ENCODE measurements around the gene PGAP3. TPM values are rescaled to one million over a fixed set of nuclear protein-coding genes. Genes with fewer than 3 reads are reported as not detected.

Gene PGAP3
- total RNA-seq, 1 donor from 2014 or later, result 8.2 TPM

DNA sequence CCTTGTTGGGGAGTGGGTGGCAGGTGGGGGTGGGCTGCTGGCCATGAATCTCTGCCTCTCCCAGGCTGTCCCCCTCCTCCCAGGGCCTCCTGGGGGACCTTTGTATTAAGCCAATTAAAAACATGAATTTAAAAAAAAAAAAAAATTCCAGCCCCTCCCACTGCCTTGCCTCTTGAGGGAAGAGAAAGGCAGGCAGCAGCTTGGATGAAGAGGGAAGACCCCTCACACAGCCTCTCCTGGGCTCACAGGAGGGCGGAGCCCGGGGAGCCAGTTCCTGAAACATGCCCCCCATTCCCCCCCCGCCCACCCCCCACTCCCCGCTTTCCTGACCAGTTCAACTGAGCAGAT, 24.5 kb downstream of the PGAP3 start:
- FAIRE-seq (no peak), DNase-seq (ENCODE audit: low spot score in 2 of 2) (no peak)

DNA sequence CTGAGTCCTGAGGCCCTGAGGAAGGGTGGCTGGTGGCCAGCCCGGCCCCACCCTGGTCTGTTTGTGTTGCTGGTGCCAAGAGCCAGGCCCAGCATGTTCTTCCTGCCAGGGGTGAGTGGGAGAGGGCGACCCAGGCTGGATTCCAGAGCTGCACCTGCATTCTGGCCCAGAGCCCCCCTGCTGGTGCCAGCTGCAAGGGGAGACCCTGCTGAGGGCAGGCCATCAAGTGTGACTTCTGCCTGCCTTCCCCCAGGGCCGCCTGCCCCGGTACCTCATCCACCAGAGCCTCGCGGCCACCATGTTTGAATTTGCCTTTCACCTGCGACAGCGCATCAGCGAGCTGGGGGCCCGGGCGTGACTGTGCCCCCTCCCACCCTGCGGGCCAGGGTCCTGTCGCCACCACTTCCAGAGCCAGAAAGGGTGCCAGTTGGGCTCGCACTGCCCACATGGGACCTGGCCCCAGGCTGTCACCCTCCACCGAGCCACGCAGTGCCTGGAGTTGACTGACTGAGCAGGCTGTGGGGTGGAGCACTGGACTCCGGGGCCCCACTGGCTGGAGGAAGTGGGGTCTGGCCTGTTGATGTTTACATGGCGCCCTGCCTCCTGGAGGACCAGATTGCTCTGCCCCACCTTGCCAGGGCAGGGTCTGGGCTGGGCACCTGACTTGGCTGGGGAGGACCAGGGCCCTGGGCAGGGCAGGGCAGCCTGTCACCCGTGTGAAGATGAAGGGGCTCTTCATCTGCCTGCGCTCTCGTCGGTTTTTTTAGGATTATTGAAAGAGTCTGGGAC, 25.1 kb downstream of the PGAP3 start:
- DNase-seq (ENCODE audit: low spot score in 2 of 2) (no peak), FAIRE-seq (no peak)

- DNase-seq (ENCODE audit: low spot score in 2 of 2), result no peak
- no peak for FAIRE-seq
These were observed 25.9 kb downstream of the PGAP3 start for GRCh38 chr17:39661744-39662541.

DNA sequence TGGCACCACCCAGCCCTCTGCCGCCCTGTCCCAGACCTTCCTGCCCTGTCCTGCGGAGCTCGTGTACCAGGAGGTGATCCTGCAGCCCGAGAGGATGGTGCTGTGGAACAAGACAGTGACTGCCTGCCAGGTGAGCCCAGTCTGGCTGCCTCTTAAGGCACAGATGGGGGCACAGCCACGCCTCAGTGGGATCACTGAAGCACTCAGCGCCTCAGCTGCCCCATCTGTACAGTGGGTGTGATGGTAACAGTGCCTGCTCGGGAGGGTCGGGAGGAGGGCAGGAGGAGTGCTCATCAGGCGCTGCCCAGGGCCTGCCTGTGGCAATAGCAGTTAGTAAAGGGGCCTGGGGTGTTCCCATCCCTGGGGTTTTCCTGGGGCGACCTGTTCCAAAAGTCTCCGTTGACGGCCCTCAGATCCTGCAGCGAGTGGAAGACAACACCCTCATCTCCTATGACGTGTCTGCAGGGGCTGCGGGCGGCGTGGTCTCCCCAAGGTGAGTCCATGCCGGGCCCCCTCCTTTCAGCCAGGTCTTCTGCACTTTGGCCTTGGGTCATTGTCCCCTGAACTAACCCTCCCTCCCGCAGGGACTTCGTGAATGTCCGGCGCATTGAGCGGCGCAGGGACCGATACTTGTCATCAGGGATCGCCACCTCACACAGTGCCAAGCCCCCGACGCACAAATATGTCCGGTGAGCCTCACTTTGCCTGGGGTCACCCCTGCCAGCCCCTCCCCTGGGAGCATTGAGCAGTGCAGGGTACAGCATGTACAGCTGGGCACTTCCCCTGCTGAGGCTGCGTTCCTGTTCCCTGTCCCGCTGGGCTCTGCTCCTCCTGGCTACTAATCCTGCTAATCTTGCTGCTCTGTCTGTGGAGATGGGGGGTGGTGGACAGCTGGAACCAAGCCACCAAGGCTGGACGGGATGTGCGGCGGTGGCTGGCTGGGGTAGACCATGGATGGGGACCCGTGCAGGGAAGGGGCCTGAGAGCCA, 27.2 kb downstream of the PGAP3 start:
- DNase-seq (ENCODE audit: low spot score in 2 of 2), result no peak
- FAIRE-seq, result no peak

DNA sequence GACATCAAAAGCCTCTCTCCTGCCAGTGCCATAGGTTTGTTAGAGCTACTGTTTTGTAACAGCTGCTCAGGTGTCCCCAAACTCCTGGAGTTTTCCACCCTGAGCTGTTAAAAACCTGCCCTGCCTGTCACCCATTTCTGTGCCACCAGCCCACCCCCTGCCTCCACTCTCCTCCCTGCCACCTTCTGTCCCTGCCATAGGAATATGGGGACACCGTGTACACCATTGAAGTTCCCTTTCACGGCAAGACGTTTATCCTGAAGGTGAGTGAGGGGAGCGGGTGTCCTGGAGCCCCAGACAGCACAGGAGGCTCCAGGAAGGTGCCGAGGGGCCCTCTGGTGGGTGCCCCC, 27.9 kb downstream of the PGAP3 start:
- FAIRE-seq, result no peak
- DNase-seq (ENCODE audit: low spot score in 2 of 2), result no peak

DNA sequence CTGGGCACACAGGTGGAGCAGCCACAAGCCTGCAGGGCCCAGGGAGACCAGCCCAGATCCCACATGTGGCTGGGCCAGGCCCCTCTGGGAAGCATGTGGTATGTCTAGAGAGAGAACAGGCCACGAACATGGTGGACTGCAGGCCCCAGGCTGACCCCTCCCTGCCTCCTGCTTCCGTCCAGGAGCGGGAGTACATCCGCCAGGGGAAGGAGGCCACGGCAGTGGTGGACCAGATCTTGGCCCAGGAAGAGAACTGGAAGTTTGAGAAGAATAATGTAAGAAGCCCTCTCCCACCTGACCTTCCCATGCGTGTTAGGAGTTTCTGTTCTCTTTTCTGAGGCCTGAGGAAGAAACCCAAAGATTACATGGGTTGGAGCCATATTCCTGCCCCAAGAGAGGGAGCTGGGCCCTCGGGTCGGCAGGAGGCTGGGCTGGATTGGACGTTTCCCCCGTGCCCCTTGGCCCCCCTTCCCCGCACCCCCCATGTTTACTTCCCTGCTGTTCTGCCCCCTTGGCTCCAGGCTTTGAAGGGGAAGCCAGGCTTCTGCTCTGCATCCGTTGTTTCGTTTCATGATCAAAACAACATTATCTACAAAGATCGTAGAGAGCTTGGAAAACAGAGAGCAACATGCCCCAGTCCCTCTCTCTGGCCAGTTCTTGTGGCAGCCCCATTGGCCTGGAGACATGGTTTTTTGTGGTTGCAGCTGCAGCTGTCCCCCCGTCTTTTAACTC, 28.4 kb downstream of the PGAP3 start:
- DNase-seq (ENCODE audit: low spot score in 2 of 2) (no peak), FAIRE-seq (no peak)

GRCh38 chr17:39658760-39659159, 29.1 kb downstream of the PGAP3 start:
- DNase-seq (ENCODE audit: low spot score in 2 of 2), result no peak
- no peak for FAIRE-seq

GRCh38 chr17:39658346-39658745, 29.5 kb downstream of the PGAP3 start:
- no peak for FAIRE-seq

DNA sequence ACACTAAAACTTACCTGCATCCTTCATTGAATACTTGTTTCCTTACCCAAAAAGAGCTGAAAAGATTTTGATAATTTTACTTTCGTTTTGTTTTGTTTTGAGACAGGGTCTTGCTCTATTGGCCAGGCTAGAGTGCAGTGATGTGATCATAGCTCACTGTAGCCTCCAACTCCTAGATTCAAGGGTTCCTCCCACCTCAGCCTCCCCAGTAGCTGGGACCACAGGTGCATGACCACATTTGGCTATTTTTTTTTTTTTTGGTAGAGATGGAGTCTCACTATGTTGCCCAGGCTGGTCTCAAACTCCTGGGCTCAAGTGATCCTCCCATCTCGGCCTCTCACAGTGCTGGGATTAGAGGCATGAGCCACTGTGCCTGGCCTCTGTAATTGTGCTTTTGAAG, 32.8 kb downstream of the PGAP3 start:
- no peak for FAIRE-seq

More at GRCh38 chr17:39658346-39658745, 29.5 kb downstream of the PGAP3 start:
- DNase-seq (ENCODE audit: low spot score in 2 of 2), result no peak

GRCh38 chr17:39653662-39654331, 34.1 kb downstream of the PGAP3 start:
- DNase-seq (ENCODE audit: low spot score in 2 of 2), result peak; percentile 73 to 84
- FAIRE-seq, result no peak

More for the DNA sequence above, 32.8 kb downstream of the PGAP3 start:
- DNase-seq (ENCODE audit: low spot score in 2 of 2), result no peak

DNA sequence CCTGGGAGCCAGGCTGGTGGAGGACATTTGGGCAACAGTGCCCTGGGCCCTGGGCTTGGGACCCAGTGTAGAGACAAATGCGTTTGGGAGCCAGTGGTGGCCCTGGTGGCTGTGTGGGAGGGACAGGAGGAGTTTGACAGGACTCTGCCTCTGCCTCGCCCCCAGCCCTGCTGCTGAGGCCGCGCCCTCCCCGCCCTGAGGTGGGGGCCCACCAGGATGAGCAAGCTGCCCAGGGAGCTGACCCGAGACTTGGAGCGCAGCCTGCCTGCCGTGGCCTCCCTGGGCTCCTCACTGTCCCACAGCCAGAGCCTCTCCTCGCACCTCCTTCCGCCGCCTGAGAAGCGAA, 34.6 kb downstream of the PGAP3 start:
- no peak for DNase-seq (ENCODE audit: low spot score in 2 of 2)
- FAIRE-seq, result no peak

DNA sequence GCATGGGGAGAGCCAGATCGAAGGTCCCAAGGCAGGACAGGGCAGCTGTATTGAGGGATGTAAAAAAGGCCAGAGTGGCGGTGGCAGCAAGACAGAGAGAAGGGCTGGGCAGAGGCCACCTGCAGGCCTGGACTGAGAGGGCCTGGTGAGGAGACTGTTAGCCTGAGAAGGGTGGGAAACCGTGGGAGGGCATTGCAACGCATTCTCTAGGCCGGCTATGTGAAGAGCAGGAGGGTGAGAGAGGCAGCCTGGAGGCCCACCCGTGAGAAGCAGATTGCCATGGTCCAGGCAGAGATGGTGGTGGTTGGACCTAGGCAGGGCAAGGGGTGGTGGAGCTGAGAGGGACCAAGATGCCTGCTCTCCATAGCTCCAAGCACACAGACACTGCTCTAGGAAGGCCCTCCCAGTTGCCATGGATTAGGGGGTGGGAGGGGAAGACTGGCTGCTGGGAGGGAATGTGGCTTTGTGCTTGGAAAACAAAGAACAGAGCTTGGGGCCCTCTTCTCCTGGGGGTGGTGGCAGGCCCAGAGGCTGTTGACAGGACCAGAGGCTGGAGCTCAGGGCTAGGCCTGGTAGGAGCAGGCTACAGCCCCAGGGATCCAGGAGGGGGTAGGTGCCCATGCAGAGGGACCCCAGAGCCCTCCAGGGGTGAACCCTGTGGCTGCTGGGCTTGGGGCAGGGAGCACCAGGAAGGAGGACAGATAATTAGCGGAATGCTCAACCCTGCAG, 35.1 kb downstream of the PGAP3 start:
- FAIRE-seq (no peak), DNase-seq (ENCODE audit: low spot score in 2 of 2) (peak in 1 of 2 donors; percentile 63)

DNA sequence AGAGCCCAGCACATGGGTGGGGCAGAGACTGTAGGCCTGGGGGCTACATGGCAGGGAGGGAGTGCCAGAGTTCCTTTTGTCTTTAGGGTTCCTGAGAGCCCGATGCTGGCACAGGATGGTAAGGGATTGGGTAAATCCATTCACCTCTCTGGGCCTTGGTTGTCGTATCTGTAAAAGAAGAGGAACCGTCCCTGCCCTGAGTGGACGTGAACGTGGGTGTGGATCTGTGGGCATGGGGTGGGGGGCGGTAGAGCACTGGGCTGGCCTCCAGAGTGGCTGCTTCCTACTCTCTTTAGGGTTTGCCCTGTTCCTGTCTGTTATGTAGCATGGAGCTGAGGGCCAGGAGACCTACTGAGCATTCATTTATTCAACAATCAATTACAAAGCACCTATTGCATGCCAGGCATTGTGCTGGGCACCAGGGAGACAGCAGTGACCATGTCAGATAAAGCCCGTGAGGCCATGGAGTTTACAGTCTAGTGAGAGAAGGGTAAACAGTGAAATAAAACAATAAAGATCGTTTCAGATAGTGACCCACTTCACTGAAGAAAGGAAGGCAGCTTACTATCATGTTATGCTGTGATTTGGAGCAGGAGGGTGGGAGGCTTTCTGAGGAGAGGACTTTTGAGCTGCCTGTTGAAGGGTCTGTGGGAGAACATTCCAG, 35.8 kb downstream of the PGAP3 start:
- DNase-seq (ENCODE audit: low spot score in 2 of 2), result no peak
- FAIRE-seq, result no peak

DNA sequence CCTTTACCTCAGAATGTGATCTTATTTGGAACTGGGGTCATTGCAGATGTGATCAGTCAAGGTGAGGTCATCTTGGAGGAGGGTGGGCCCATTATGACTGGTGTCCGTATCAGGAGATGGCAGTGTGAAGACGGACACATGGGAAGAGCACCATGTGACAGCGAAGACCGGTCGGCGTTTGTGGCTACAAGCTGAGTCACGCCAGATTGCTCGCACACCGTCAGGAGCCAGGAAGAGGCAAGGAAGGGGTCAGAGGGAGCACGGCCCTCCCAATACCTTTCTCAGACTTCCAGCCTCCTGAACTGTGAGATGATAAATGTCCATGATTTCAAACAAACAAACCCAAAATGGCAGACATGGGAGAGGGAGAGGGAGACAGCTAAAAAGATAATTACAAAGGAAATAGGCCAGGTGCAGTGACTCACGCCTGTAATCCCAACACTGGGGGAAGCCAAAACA, 37.7 kb downstream of the PGAP3 start:
- FAIRE-seq, result no peak
- no peak for DNase-seq (ENCODE audit: low spot score in 2 of 2)

GRCh38 chr17:39648616-39649366, 39.1 kb downstream of the PGAP3 start:
- DNase-seq (ENCODE audit: low spot score in 2 of 2) (no peak), FAIRE-seq (no peak)

GRCh38 chr17:39647256-39647655, 40.6 kb downstream of the PGAP3 start:
- DNase-seq (ENCODE audit: low spot score in 2 of 2) (no peak), FAIRE-seq (no peak)

GRCh38 chr17:39643271-39643670, 44.6 kb downstream of the PGAP3 start:
- FAIRE-seq, result no peak
- no peak for DNase-seq (ENCODE audit: low spot score in 2 of 2)

Data from frontal cortex (tissue), 4 donors.